B cell (primary cell): ENCODE data around the gene SERPINB6.

ENCODE experiments used
- EZH2 ChIP-seq: IDR thresholded peaks from 2 replicates; pipeline ENCODE4 v1.6.1; 2012; ENCODE audit warnings: borderline replicate concordance, low read depth, mild to moderate bottlenecking, moderate library complexity, low read length; ENCODE audit not compliant: insufficient read depth, poor library complexity, severe bottlenecking
- TF ChIP-seq, protein P1 (sequence below): fragments of 200-600 bp; IDR thresholded peaks from one replicate; pipeline ENCODE4 v1.8.0; 2022; ENCODE audit warnings: antibody characterized with exemption, mild to moderate bottlenecking

DNA sequence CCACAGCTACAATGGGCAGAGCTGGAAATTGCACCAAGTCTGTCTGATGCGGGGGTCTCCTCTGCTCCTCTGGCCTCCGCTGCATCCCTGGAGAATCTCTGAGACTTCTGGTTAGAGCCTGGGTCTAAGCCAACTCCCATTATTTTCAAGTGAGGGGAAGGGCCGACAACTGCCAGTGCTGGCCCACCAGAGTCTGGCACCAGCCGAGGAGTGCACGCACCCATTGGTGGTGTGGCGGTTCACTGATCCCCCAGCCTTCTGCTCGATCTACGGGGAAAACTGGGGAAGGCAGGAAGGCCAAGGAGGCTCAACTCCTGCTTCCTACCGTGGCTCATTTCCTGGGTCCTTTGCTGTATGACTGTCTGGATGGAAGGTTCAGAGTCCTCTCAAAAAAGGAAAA lies 34.5 kb upstream of the SERPINB6 start:
- TF ChIP-seq EZH2: no peak
- TF ChIP-seq, protein P1, sequence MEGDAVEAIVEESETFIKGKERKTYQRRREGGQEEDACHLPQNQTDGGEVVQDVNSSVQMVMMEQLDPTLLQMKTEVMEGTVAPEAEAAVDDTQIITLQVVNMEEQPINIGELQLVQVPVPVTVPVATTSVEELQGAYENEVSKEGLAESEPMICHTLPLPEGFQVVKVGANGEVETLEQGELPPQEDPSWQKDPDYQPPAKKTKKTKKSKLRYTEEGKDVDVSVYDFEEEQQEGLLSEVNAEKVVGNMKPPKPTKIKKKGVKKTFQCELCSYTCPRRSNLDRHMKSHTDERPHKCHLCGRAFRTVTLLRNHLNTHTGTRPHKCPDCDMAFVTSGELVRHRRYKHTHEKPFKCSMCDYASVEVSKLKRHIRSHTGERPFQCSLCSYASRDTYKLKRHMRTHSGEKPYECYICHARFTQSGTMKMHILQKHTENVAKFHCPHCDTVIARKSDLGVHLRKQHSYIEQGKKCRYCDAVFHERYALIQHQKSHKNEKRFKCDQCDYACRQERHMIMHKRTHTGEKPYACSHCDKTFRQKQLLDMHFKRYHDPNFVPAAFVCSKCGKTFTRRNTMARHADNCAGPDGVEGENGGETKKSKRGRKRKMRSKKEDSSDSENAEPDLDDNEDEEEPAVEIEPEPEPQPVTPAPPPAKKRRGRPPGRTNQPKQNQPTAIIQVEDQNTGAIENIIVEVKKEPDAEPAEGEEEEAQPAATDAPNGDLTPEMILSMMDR: no peak
